HG02763 (cell line): ENCODE results near the gene FOXRED1.
"Not testable (repeated sequence)": the region's sequence is repeated elsewhere in the genome, so short reads cannot be mapped to it uniquely, and the experiment has no call there.

Source experiments
- ATAC-seq: cut with Tn5 transposase; IDR thresholded peaks from one replicate; pipeline ENCODE4 v1.9.1; 2021; ENCODE audit warnings: mild to moderate bottlenecking, moderate library complexity; ENCODE audit not compliant: unreplicated experiment

FOXRED1 gene

GRCh38 chr11:126268361-126268707, 620 bp upstream of the FOXRED1 start:
- no peak for ATAC-seq

DNA sequence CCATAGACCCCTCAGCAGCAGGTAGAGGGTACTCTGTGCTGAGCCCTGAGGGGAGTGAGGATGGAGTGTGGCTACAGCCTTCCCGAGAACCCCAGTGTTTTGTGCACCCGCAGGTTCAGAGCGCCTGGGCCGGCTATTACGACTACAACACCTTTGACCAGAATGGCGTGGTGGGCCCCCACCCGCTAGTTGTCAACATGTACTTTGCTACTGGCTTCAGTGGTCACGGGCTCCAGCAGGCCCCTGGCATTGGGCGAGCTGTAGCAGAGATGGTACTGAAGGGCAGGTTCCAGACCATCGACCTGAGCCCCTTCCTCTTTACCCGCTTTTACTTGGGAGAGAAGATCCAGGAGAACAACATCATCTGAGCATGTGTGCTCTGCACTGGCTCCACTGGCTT, 8.4 kb downstream of the FOXRED1 start:
- ATAC-seq, result no peak

DNA sequence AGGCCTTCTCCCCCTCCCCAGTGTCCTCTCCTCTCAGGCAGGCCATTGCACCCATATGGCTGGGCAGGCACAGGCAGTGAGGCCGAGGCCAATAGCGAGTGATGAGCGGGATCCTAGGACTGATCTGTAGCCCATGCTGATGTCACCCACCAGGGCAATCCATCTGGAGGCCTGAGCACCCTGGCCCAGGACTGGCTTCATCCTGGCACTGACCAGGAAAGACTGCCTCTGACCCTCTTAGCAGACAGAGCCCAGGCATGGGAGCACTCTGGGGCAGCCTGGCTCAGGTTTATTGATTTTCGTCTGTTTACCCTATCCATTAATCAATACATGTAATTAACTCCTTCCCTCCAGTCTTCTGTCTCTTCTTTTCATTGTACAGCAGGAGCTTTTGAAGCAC, 8.8 kb downstream of the FOXRED1 start:
- ATAC-seq, result no peak

DNA sequence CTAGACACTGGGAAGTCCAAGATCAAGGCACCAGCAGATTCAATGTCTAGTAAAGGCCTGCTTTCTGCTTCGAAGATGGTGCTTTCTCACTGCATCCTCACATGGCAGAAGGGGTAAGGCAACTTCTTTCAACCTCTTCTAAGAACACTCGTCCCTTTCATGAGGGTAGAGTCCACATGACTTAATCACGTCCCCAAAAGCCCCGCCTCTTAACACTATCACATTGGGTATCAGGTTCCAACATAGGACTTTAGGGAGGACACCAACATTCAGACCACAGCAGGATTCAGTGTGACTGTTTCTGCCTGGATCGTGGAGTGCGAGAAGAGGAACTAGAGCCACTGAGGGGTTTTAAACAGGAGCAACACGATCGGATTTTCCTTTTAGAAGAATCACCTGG, 10.2 kb downstream of the FOXRED1 start:
- no peak for ATAC-seq

DNA sequence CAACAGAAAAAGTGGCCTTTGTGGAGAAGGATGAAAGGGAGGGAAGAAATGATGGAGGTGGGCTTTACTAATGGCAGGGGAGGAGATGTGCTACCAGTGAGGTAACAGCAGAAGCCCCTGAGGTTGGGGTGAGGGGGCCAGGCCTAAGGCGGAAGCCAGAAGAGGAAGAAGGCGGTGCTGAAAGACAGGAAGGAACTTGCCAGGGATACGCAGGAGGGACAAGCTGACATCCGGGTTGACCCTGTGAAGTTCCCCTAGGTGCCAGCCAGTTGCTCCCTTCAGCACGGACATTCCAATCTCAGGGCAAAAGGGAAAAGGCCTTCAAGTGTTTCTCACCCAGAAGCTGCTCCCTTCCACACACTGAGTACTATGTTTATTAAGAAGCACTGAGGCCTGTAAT, 11.6 kb downstream of the FOXRED1 start:
- ATAC-seq, result no peak

DNA sequence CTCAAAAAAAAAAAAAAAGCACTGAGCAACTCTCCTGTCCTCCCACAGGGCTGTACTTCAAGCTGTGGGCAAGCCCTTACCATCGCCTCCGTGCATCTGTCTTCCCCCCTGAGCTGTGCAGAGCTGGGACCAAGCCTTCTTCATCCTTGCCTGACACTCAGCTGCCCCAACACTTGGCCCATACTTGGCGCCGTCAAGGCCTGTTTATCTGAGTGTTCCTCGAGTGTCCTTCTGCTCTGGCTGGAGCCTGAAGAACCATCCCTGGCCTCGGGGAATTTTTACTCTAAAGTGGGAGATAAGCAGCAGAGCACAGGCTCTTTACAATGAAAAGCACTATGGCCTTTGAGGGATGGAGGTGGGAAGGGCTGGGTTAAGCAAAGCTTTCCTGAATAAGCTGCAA, 12.3 kb downstream of the FOXRED1 start:
- no peak for ATAC-seq

GRCh38 chr11:126281666-126282175, 12.8 kb downstream of the FOXRED1 start:
- no peak for ATAC-seq

DNA sequence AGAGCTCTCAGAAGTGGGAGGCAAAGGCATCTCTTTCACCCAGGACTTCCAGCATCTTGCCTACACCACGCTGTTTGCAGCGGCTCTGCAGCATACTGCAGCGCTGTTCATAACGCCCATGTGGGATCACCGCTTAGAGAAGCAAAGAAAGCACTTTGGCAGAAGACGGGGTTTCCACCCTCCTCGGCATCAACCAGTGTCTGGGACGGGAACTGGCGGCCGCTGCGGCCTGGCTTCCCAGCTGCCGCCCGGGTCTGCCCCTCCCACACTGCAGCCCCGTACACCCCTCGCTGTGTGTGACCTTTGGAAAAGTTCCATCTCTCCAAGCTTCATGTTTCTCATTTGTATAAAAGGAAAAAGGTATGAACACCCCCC, 13.4 kb downstream of the FOXRED1 start:
- no peak for ATAC-seq

DNA sequence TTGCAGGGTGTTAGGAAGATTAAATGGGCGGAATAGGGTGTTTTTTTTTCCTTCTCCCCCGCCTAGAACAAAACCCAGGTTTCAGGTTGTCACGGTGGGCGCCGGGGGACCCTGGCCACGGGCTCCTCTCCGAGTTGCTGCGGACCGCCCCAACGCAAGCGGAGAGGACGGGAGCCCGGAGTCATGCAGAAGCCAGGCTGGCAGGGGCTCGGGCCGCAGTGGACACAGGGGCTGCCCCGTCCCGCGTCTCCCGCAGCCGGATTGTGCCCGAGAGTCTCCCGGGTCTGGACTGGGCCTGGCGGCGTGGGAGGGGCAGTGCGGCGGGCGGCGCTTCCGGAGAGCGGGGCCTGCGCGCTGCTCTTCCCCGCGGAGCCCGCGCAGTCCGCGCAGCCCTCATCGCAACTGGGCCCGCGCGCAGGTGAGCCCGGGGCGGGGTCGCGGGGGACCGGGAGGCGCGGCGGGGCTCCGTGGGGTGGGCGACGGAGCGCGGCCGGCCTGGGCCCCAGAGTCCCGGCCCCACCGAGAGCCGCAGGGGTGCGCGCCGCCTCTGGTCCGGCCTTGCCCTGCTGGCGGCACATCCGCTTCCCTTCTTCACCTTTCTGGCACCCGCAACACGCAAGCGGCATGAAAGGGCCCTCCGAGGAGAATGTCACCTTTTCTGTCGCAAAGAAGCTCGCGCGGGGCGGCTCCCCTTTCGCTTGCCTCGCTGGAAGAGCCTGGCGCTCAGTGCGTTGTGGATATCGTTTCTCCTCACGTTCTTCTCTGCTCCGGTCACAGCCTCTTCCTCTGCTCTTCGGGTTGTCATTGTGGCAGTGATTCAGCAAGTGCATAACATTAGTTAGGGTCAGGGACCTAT, 14.0 kb downstream of the FOXRED1 start, which contains the start of gene TIRAP:
Gene TIRAP (plus strand): TSS at position 358 of the 856 bp plus-strand sequence. CDS start 7,802 bp downstream, outside the sequence.
- ATAC-seq, result peak; percentile 49

DNA sequence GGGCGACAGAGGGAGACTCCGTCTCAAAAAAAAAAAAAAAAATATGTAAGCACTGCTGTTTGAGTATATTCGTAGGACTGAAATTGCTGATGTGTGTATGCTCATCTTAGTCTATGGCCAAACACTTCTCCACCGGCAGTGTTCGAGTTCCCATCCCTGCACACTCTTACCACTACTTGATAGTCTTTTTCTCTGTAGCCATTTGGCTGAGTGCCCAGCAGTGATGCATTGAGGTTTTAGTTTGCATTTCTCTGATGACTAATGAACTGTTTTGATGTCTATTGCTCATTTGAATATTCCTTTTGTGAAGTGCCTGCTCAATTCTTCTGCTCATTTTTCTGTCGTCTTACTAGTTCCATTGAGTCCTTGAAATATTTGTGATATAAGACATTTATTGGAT, 15.9 kb downstream of the FOXRED1 start:
- peak; percentile 68 for ATAC-seq

- no peak for ATAC-seq
These were observed 19.3 kb downstream of the FOXRED1 start for GRCh38 chr11:126288237-126288636.

DNA sequence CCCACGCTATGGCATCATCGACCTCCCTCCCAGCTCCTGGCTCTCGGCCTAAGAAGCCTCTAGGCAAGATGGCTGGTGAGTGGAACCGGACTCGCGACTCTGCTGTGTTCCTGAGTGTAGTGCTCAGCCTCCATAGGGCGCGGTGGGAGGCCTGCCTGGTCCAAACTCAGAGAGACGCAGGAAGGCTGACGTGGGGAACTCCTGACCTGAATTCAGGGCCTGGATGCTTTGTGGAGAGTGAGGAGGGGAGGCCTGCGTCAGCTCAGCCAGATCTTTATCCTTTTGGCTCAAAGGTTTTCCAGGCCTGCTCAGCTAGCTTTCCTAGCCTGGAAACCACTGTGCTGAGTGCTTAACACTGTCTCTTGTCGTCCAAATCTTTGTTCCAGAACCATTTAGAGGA, 21.9 kb downstream of the FOXRED1 start:
- ATAC-seq, result no peak

DNA sequence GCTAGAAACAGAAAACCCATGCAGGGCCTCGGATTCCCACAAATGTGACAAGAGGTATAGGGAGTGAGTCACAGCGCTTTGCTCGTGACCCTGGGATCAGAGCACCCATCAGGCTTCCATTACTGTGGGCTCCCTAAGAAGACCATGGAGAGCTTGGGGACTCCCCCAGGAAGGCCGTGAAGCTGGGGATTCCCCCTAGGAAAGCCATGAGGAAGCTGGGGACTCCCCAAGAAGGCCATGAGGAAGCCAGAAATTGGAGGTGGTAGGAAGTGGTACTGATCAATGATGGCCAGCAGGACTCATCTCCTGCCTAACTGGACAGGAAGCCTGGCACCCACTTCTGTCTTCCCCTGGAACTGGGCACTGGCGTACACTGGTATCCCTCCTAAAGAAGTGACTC, 24.8 kb downstream of the FOXRED1 start:
- ATAC-seq, result no peak

GRCh38 chr11:126297004-126297403, 28.1 kb downstream of the FOXRED1 start:
- no peak for ATAC-seq

DNA sequence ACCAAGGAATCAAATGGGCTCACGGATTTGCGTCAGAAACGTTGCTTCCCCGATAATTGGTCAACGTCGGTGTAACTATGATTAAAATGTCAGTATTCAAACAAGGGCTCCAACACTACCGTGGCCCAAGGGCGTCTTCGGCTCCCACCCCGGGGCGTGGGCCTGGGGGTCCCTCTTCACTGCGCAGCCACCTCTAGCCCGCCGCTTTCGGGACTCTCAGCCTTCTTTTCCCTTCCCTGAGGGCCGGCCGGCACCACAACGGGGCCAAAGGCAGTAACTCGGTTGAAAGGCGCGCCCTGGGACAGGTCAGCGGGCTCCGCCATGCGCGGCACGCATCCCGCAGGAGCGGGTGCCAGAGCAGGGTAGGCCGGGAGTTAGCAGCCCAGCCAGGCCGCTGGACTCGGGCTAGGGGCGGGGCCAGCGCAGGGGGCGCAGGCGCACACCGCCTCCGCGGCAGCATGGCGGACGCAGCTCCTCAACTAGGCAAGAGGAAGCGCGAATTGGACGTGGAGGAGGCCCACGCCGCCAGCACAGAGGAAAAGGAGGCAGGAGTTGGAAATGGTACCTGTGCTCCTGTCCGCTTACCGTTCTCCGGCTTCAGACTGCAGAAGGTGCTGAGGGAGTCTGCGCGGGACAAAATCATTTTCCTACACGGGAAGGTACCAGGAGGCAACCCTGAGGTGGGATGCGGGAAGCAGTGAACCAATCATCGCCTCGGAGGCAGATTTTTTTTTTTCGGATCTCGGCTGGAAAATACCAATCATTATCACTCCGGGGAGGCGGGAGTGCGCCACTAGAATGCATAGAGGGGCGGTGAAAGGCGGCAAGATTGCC, 34.9 kb downstream of the FOXRED1 start, which contains the start of gene DCPS:
Gene DCPS (plus strand): TSS at position 438 of the 834 bp plus-strand sequence. CDS start 21 bp downstream, at position 459.
- peak; percentile 91 for ATAC-seq

- no peak for ATAC-seq
These were observed 35.6 kb downstream of the FOXRED1 start for GRCh38 chr11:126304457-126305075.

DNA sequence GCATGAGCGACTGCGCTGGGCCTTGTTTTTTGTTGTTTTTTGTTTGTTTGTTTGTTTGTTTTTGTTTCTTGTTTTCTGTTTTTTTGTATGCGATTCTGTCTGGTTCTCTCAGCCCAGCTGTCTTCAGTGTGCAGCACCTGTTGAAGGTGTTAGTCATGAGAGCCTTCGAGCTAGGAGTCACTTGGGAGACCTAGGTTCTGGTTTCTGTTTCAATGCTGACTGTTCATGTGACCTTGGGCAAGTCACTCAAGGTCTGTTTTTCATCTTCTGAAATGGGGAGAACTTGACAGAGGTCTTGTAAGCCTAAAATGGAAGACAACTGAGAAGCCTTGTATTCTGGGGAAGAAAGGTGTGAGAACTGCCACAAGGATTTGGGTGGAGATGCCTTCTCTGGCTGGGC, 36.7 kb downstream of the FOXRED1 start:
- peak; percentile 44 for ATAC-seq

DNA sequence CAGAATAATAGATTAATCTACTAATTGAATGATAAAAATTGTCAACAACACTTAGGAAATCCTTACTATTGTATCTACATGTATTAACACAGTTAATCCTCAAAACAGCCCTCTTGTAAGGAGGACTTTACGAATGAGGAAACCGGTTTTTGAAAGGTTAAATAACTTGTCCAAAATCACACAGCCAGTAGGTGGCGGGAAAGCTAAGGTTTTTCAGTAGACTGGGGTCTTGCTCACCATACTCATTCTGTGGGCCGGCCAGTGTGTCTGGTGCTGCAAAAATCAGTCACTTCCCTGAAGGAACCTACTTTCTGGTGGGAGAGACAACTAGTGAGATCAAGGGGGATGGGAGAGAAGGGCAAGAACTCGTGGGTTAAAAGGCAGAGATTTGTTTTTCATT, 38.8 kb downstream of the FOXRED1 start:
- no peak for ATAC-seq

GRCh38 chr11:126308271-126308671, 39.3 kb downstream of the FOXRED1 start:
- ATAC-seq, result no peak

DNA sequence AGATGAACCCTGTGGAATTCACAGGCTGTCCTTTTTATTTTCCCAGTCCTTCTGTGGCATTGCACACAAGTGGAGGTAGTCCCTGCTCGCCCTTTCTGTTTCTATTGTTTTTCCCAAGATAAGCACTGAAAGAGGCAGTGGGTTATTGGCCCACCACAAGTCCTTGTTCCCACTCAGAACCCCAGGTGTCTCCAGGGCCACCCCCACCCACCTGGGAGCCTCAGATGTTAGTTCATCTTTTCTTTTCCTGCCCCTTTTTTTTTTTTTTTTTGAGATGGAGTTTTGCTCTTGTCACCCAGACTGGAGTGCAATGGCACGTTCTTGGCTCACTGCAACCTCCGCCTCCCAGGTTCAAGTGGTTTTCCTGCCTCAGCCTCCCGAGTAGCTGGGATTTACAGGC, 39.8 kb downstream of the FOXRED1 start:
- not testable (repeated sequence) for ATAC-seq
